HepG2 (cell line): Measurements from ENCODE around the gene NISCH. TPM values are rescaled to one million over a fixed set of nuclear protein-coding genes. Genes with fewer than 3 reads are reported as not detected.

ENCODE experiments used
- ATAC-seq: fragments of 200-7000 bp; cut with Tn5 transposase; 3 replicates; pipeline ENCODE4 v1.9.1; 2020; ENCODE audit warnings: mild to moderate bottlenecking, moderate library complexity
- BruUV-seq: library from RNA; stranded (reverse); fragments of 400-500 nt; replicated peaks from 2 replicates; lab custom pipeline; 2021; lab: Mats Ljungman, UMichigan
- CTCF ChIA-PET: fragments of 300-600 bp; formaldehyde crosslinking; extraction: SDS; loops from one replicate; lab custom pipeline; 2021; ENCODE audit warnings: low total read pairs, inconsistent platforms, low intra/inter-chr PET ratio; lab: Yijun Ruan, JAX
- POLR2A ChIA-PET: fragments of 350-600 bp; sonication (Branson Sonifier 250); formaldehyde crosslinking; loops from one replicate; lab custom pipeline; 2020; ENCODE audit warnings: antibody characterized with exemption, inconsistent platforms; lab: Yijun Ruan, JAX
- DNase-seq: peaks from one replicate; pipeline ENCODE4 v3.0.0-alpha.2; 2015; ENCODE audit warnings: low spot score
- FAIRE-seq: peaks from 3 replicates; lab custom pipeline; 2011; peaks lifted over from hg19 to GRCh38; lab: Jason Lieb, UNC
- H2AFZ ChIP-seq: one replicate; pipeline ENCODE4 v1.6.1; 2011; ENCODE audit warnings: low read length, inconsistent platforms
- H3K27ac ChIP-seq: fragments of 300-600 bp; 3 replicates; pipeline ENCODE4 v1.8.0; 2011; ENCODE audit warnings: mixed run types, mild to moderate bottlenecking, mixed read lengths, low read length, inconsistent platforms; ENCODE audit not compliant: insufficient read depth; ENCODE audit errors: extremely low read length
- H3K27me3 ChIP-seq, 2 experiments: fragments of 200-600 bp in 1 of 2; 2 replicates in 1 of 2; 3 replicates in 1 of 2; pipeline versions ENCODE4 v1.6.0 to v1.8.0; 2011; ENCODE audit warnings: low read length in 2 of 2, mild to moderate bottlenecking in 2 of 2, moderate library complexity in 2 of 2, inconsistent platforms in 1 of 2; ENCODE audit not compliant: insufficient read depth in 2 of 2, control insufficient read depth in 1 of 2
- H3K36me3 ChIP-seq, 2 experiments: fragments of 200-600 bp in 1 of 2; replicated peaks in 1 of 2; 2 replicates in 1 of 2; 3 replicates in 1 of 2; pipeline versions ENCODE4 v1.5.1 to v1.8.0; 2011; ENCODE audit warnings: low read length in 2 of 2, inconsistent platforms in 1 of 2; ENCODE audit not compliant: insufficient read depth in 2 of 2, control insufficient read depth in 1 of 2
- H3K4me1 ChIP-seq: 2 replicates; pipeline ENCODE4 v1.5.1; 2012; ENCODE audit warnings: low read length, inconsistent platforms; ENCODE audit not compliant: insufficient read depth
- H3K4me2 ChIP-seq: 2 replicates; pipeline ENCODE4 v1.6.0; 2011; ENCODE audit warnings: low read depth, low read length, inconsistent platforms
- H3K4me3 ChIP-seq, 3 experiments: fragments of 200-600 bp in 1 of 3; sonication (generic), shearing (Covaris generic) in 1 of 3; replicated peaks in 1 of 3; 2 replicates each; pipeline ENCODE4 v1.5.1; 2011 to 2016; ENCODE audit warnings: low read length in 3 of 3, inconsistent platforms in 2 of 3, low read depth in 2 of 3, mild to moderate bottlenecking in 2 of 3, control low read depth in 1 of 3, mixed read lengths in 1 of 3; ENCODE audit not compliant: insufficient read depth in 1 of 3
- H3K79me2 ChIP-seq: one replicate; pipeline ENCODE4 v1.6.1; 2011; ENCODE audit warnings: low read length, inconsistent platforms; ENCODE audit not compliant: insufficient read depth
- H3K9ac ChIP-seq: 2 replicates; pipeline ENCODE4 v1.6.0; 2011; ENCODE audit warnings: mild to moderate bottlenecking, low read depth, low read length, inconsistent platforms; ENCODE audit not compliant: insufficient read depth
- H3K9me3 ChIP-seq: 2 replicates; pipeline ENCODE4 v1.5.1; 2012; ENCODE audit warnings: mild to moderate bottlenecking, low read length
- H4K20me1 ChIP-seq: 2 replicates; pipeline ENCODE4 v1.6.0; 2011; ENCODE audit warnings: inconsistent platforms, mild to moderate bottlenecking, low read length, moderate library complexity; ENCODE audit not compliant: insufficient read depth
- BATF2 ChIP-seq: sonication (generic); formaldehyde crosslinking; IDR thresholded peaks from 2 replicates; pipeline ENCODE4 v1.8.0; 2022; ENCODE audit warnings: mild to moderate bottlenecking, missing genetic modification reagents, moderate library complexity
- BCL6 ChIP-seq: IDR thresholded peaks from 2 replicates; pipeline ENCODE4 v1.6.1; 2016; ENCODE audit warnings: missing genetic modification reagents, missing compliant biosample characterization
- DDIT3 ChIP-seq: sonication (generic); formaldehyde crosslinking; IDR thresholded peaks from 2 replicates; pipeline ENCODE4 v1.4.0; 2020; ENCODE audit warnings: mild to moderate bottlenecking, missing genetic modification reagents
- ELK4 ChIP-seq: sonication (generic); formaldehyde crosslinking; IDR thresholded peaks from 2 replicates; pipeline ENCODE4 v1.9.0; 2021; ENCODE audit warnings: missing genetic modification reagents, borderline replicate concordance
- ERF ChIP-seq: IDR thresholded peaks from 2 replicates; pipeline ENCODE4 v1.6.1; 2018; ENCODE audit warnings: missing biosample characterization, missing genetic modification reagents
- KAT8 ChIP-seq: IDR thresholded peaks from 2 replicates; pipeline ENCODE4 v1.6.1; 2016; ENCODE audit warnings: missing genetic modification reagents, missing compliant biosample characterization
- MAFK ChIP-seq, 2 experiments: IDR thresholded peaks in 1 of 2; conservative IDR thresholded peaks in 1 of 2; 2 replicates each; pipeline ENCODE4 v1.6.1; 2011; ENCODE audit warnings: improper control_type of control experiment in 2 of 2, low read length in 2 of 2
- NR1H2 ChIP-seq: sonication (generic); formaldehyde crosslinking; IDR thresholded peaks from 2 replicates; pipeline ENCODE4 v1.8.1; 2022; ENCODE audit warnings: low read depth, missing genetic modification reagents, borderline replicate concordance
- NR2C2 ChIP-seq: sonication (generic); formaldehyde crosslinking; IDR thresholded peaks from 2 replicates; pipeline ENCODE4 v1.4.0; 2020; ENCODE audit warnings: missing genetic modification reagents, mild to moderate bottlenecking, moderate library complexity, borderline replicate concordance
- PRDM4 ChIP-seq: sonication (generic); formaldehyde crosslinking; IDR thresholded peaks from 2 replicates; pipeline ENCODE4 v1.9.0; 2021; ENCODE audit warnings: missing genetic modification reagents, borderline replicate concordance
- ZBED4 ChIP-seq: sonication (generic); formaldehyde crosslinking; IDR thresholded peaks from 2 replicates; pipeline ENCODE4 v1.4.0; 2020; ENCODE audit warnings: missing genetic modification reagents, borderline replicate concordance
- ZBTB14 ChIP-seq: sonication (generic); formaldehyde crosslinking; IDR thresholded peaks from 2 replicates; pipeline ENCODE4 v1.4.0; 2020; ENCODE audit warnings: missing genetic modification reagents
- ZNF546 ChIP-seq: sonication (generic); formaldehyde crosslinking; conservative IDR thresholded peaks from 2 replicates; pipeline ENCODE4 v1.8.1; 2023; ENCODE audit warnings: mild to moderate bottlenecking, missing genetic modification reagents
- ZNF850 ChIP-seq: sonication (generic); formaldehyde crosslinking; conservative IDR thresholded peaks from 2 replicates; pipeline ENCODE4 v1.9.0; 2021; ENCODE audit warnings: mild to moderate bottlenecking, missing genetic modification reagents
- ZNF883 ChIP-seq: sonication (generic); formaldehyde crosslinking; IDR thresholded peaks from 2 replicates; pipeline ENCODE4 v1.5.1; 2020; ENCODE audit warnings: mild to moderate bottlenecking, missing genetic modification reagents; ENCODE audit errors: not compliant biosample characterization
- WGBS: methylation state at CpG from one replicate; pipeline ENCODE4 v1.1.6; 2017; ENCODE audit warnings: low lambda C conversion rate; 5-methylcytosine and 5-hydroxymethylcytosine counted together
- in situ Hi-C: cut with HindIII; loops from 2 replicates; pipeline ENCODE4 v1.10.0; 2017; ENCODE audit warnings: low pct_unique_long_range_greater_than_20kb; ENCODE audit not compliant: extremely low pct_ligation_motif_present
- intact Hi-C: fragments of 100-400 bp; cut with micrococcal nuclease; formaldehyde crosslinking; loops from one replicate; pipeline ENCODE4 v1.10.0; 2022; ENCODE audit not compliant: unreplicated experiment
- polyA plus RNA-seq, 8 experiments: library from polyadenylated mRNA; depleted of rRNA in 3 of 8; stranded (reverse) in 7 of 8; unstranded in 1 of 8; fragments of >200 nt; fragmentation: Illumina TruSeq in 4 of 8; extraction: Trizol in 4 of 8; gene quantifications; 2 replicates each; pipeline versions ENCODE4 v1.2.1 to v1.2.3, GENCODE V29; 2011 to 2016; ENCODE audit warnings: low read depth in 4 of 8, missing spikeins in 1 of 8, mixed read lengths in 1 of 8; ENCODE audit not compliant: insufficient read depth in 1 of 8
- total RNA-seq, 5 experiments: library from RNA; depleted of rRNA; stranded (reverse); fragments of >200 nt; fragmentation: Illumina TruSeq; extraction: Trizol; gene quantifications; 2 replicates each; pipeline ENCODE4 v1.2.3, GENCODE V29; 2016; ENCODE audit warnings: low read depth in 1 of 5

NISCH gene
- total and polyA plus RNA-seq, 2 of the 13 experiments (the other 11 are each of a cell fraction or from before 2014, with no cell fraction given), result 27.0 to 47.6 TPM

- 40% methylated on average over 6 of the region's 8 CpGs for WGBS
- no peaks in the 10 kb centered on the region for H3K79me2 ChIP-seq
- peaks cover 6 to 16% of the 10 kb centered on the region in 2 experiments; a peak in 4 of 5 replicates for H3K36me3 ChIP-seq
- no TSS peak for BruUV-seq
- H3K9me3 ChIP-seq, result no peaks in the 10 kb centered on the region
- peaks cover 6 to 18% of the 10 kb centered on the region in 2 experiments for H3K27me3 ChIP-seq
- POLR2A ChIA-PET, result no interaction called here
- H4K20me1 ChIP-seq, result no peaks in the 10 kb centered on the region
- ATAC-seq, result peak; percentile 9
- no peak overlapping the region for H3K27ac ChIP-seq
- peaks cover 13% of the 10 kb centered on the region for H3K4me1 ChIP-seq
- H3K4me3 ChIP-seq, result no peak overlapping the region
- no peak overlapping the region for H3K4me2 ChIP-seq
- CTCF ChIA-PET, result no interaction called here
- intact Hi-C loops, result no loop called here
- no peak for FAIRE-seq
- no peak for TF ChIP-seq KAT8 (CRISPR knock-in tag)
- TF ChIP-seq ZBTB14 (CRISPR knock-in tag), result no peak
- no peak for TF ChIP-seq ELK4 (CRISPR knock-in tag)
- TF ChIP-seq ZNF883 (CRISPR knock-in tag), result no peak
- TF ChIP-seq NR1H2 (CRISPR knock-in tag), result no peak
- no peak for TF ChIP-seq ZNF850 (CRISPR knock-in tag)
- no peak for TF ChIP-seq PRDM4 (CRISPR knock-in tag)
- TF ChIP-seq ERF (CRISPR knock-in tag), result no peak
- no peak for TF ChIP-seq BATF2 (CRISPR knock-in tag)
- no peak for TF ChIP-seq BCL6 (CRISPR knock-in tag)
- TF ChIP-seq ZBED4, result no peak
- no peak for TF ChIP-seq NR2C2 (CRISPR knock-in tag)
- no peak for TF ChIP-seq ZNF546
- TF ChIP-seq MAFK (conservative IDR thresholded peaks at IDR 0.05 in 1 of 2, IDR thresholded peaks at IDR 0.05 in 1 of 2; ENCODE audit: low read length in 2 of 2), result no peak
- TF ChIP-seq DDIT3 (CRISPR knock-in tag), result no peak
- no peak overlapping the region for H2AFZ ChIP-seq
- no peak for DNase-seq
- no peak overlapping the region for H3K9ac ChIP-seq
- in situ Hi-C loops, result no loop called here
These were observed 66.1 kb downstream of the NISCH start for GRCh38 chr3:52521488-52521824.
